DND-41 (cell line): ENCODE results near the gene MEAF6.
"Not testable (repeated sequence)": the region's sequence is repeated elsewhere in the genome, so short reads cannot be mapped to it uniquely, and the experiment has no call there.

Experiments used
- ATAC-seq: fragments of 200-7000 bp; cut with Tn5 transposase; 3 replicates; pipeline ENCODE4 v1.9.1; 2021; ENCODE audit warnings: low read depth; ENCODE audit not compliant: insufficient read depth
- DNase-seq: peaks from one replicate; pipeline ENCODE4 v3.0.0-alpha.2; 2020
- H2AFZ ChIP-seq: 2 replicates; pipeline ENCODE4 v1.6.0; 2012; ENCODE audit warnings: low read depth, low read length
- H3K27ac ChIP-seq: 2 replicates; pipeline ENCODE4 v1.5.1; 2012; ENCODE audit warnings: low read length, inconsistent platforms
- H3K27me3 ChIP-seq: fragments of 200-600 bp; sonication (generic); 2 replicates; pipeline ENCODE4 v1.6.0; 2012; ENCODE audit warnings: low read length, mild to moderate bottlenecking, inconsistent platforms; ENCODE audit not compliant: insufficient read depth, poor library complexity
- H3K36me3 ChIP-seq: 2 replicates; pipeline ENCODE4 v1.5.1; 2012; ENCODE audit warnings: low read length, inconsistent platforms; ENCODE audit not compliant: insufficient read depth
- H3K4me1 ChIP-seq: 2 replicates; pipeline ENCODE4 v1.5.1; 2012; ENCODE audit warnings: mild to moderate bottlenecking, low read length; ENCODE audit not compliant: insufficient read depth
- H3K4me2 ChIP-seq: 2 replicates; pipeline ENCODE4 v1.6.0; 2012; ENCODE audit warnings: mild to moderate bottlenecking, moderate library complexity, low read length, inconsistent platforms; ENCODE audit not compliant: insufficient read depth
- H3K4me3 ChIP-seq, 2 experiments: fragments of 200-600 bp in 1 of 2; shearing (Covaris generic) in 1 of 2; 2 replicates each; pipeline ENCODE4 v1.5.1; 2012 to 2016; ENCODE audit warnings: inconsistent platforms in 2 of 2, low read length in 2 of 2, mild to moderate bottlenecking in 2 of 2, low read depth in 1 of 2, moderate library complexity in 1 of 2
- H3K79me2 ChIP-seq: 2 replicates; pipeline ENCODE4 v1.6.0; 2012; ENCODE audit warnings: low read length, inconsistent platforms; ENCODE audit not compliant: insufficient read depth
- H3K9ac ChIP-seq: 2 replicates; pipeline ENCODE4 v1.6.0; 2012; ENCODE audit warnings: low read depth, mild to moderate bottlenecking, inconsistent platforms, low read length, moderate library complexity
- H3K9me3 ChIP-seq: 2 replicates; pipeline ENCODE4 v1.5.1; 2012; ENCODE audit warnings: low read length, moderate library complexity, mild to moderate bottlenecking, inconsistent platforms; ENCODE audit not compliant: insufficient read depth, severe bottlenecking
- H4K20me1 ChIP-seq: 2 replicates; pipeline ENCODE4 v1.6.0; 2012; ENCODE audit warnings: low read length; ENCODE audit not compliant: insufficient read depth
- CTCF ChIP-seq: IDR thresholded peaks from 2 replicates; pipeline ENCODE4 v1.5.1; 2012; ENCODE audit warnings: borderline replicate concordance, low read length, moderate library complexity, mild to moderate bottlenecking; ENCODE audit not compliant: poor library complexity, severe bottlenecking; ENCODE audit errors: extremely low read depth
- EZH2 ChIP-seq: IDR thresholded peaks from 3 replicates; pipeline ENCODE4 v1.6.1; 2012; ENCODE audit warnings: borderline replicate concordance, low read depth, mild to moderate bottlenecking, moderate library complexity, low read length, inconsistent platforms; ENCODE audit not compliant: severe bottlenecking

MEAF6 gene

GRCh38 chr1:37506740-37507139, 7.8 kb downstream of the MEAF6 start:
- TF ChIP-seq EZH2 (no peak), CTCF (no peak)
- H3K9me3 ChIP-seq: no peaks in the 10 kb centered on the region
- H3K79me2 ChIP-seq: peaks cover 53% of the 10 kb centered on the region
- H3K27me3 ChIP-seq: no peaks in the 10 kb centered on the region
- peaks cover 8% of the 10 kb centered on the region; the same call in 1 of the 2 replicates for H3K4me1 ChIP-seq
- H3K4me2 ChIP-seq: no peak overlapping the region
- peaks cover 88% of the 10 kb centered on the region for H3K36me3 ChIP-seq
- H3K27ac ChIP-seq: no peak overlapping the region
- no peak for DNase-seq
- no peak overlapping the region for H3K4me3 ChIP-seq
- no peak for ATAC-seq
- H4K20me1 ChIP-seq: peaks cover 14% of the 10 kb centered on the region
- no peak overlapping the region for H2AFZ ChIP-seq
- no peak overlapping the region for H3K9ac ChIP-seq

- Histone ChIP-seq H4K20me1 (peaks cover 17% of the 10 kb centered on the region), H3K36me3 (peaks cover 87% of the 10 kb centered on the region), H3K79me2 (peaks cover 39% of the 10 kb centered on the region)
- DNase-seq, H3K27ac ChIP-seq, H3K4me2 ChIP-seq, H3K4me3 ChIP-seq, H2AFZ ChIP-seq, ATAC-seq, H3K27me3 ChIP-seq, H3K9me3 ChIP-seq, H3K9ac ChIP-seq, H3K4me1 ChIP-seq: not testable (repeated sequence)
Measured at GRCh38 chr1:37502791-37503190, 11.8 kb downstream of the MEAF6 start.

- Histone ChIP-seq H3K4me1 (no peaks in the 10 kb centered on the region), H3K79me2 (peaks cover 36% of the 10 kb centered on the region), H2AFZ (no peak overlapping the region), H4K20me1 (peaks cover 18% of the 10 kb centered on the region), H3K9ac (no peak overlapping the region), H3K9me3 (no peaks in the 10 kb centered on the region), H3K27ac (no peak overlapping the region), H3K27me3 (no peaks in the 10 kb centered on the region), H3K4me3 (no peak overlapping the region), H3K4me2 (no peak overlapping the region), H3K36me3 (peaks cover 85% of the 10 kb centered on the region)
- DNase-seq (no peak), ATAC-seq (no peak)
- TF ChIP-seq CTCF: no peak
- TF ChIP-seq EZH2: no peak
Measured at GRCh38 chr1:37502104-37502503, 12.5 kb downstream of the MEAF6 start.

GRCh38 chr1:37501661-37502060, 12.9 kb downstream of the MEAF6 start:
- Histone ChIP-seq H3K9me3 (no peaks in the 10 kb centered on the region), H3K4me3 (no peak overlapping the region), H3K4me2 (no peak overlapping the region), H3K27me3 (no peaks in the 10 kb centered on the region), H3K9ac (no peak overlapping the region), H2AFZ (no peak overlapping the region), H3K27ac (no peak overlapping the region), H3K79me2 (peaks cover 33% of the 10 kb centered on the region), H4K20me1 (peaks cover 16% of the 10 kb centered on the region), H3K4me1 (no peaks in the 10 kb centered on the region), H3K36me3 (peaks cover 85% of the 10 kb centered on the region)
- ATAC-seq (no peak), DNase-seq (no peak)
- TF ChIP-seq EZH2 (no peak), CTCF (no peak)
